Upper lobe of left lung (tissue), 6 donors: ENCODE results near the gene CPLX1. TPM values are rescaled to one million over a fixed set of nuclear protein-coding genes. Genes with fewer than 3 reads are reported as not detected.

Experiments
- ATAC-seq, 2 donors: fragments of 200-7000 bp; cut with Tn5 transposase; one replicate each; pipeline ENCODE4 v1.9.1; 2022; ENCODE audit warnings: mild to moderate bottlenecking in 2 of 2, moderate library complexity in 2 of 2; ENCODE audit not compliant: low FRiP score in 2 of 2
- DNase-seq, 2 donors: peaks; one replicate each; pipeline ENCODE4 v3.0.0-alpha.2; 2019 to 2020
- H3K27ac ChIP-seq, 4 donors: fragments of 200-600 bp; sonication (generic); one replicate each; pipeline ENCODE4 v1.5.1; 2016 to 2019
- H3K27me3 ChIP-seq, 4 donors: fragments of 200-600 bp; sonication (generic); one replicate each; pipeline ENCODE4 v1.5.1; 2017 to 2019
- H3K36me3 ChIP-seq, 4 donors: fragments of 200-600 bp; sonication (generic); one replicate each; pipeline ENCODE4 v1.5.1; 2016 to 2019
- H3K4me1 ChIP-seq, 4 donors: fragments of 200-600 bp; sonication (generic); one replicate each; pipeline ENCODE4 v1.5.1; 2018 to 2019
- H3K4me3 ChIP-seq, 4 donors: fragments of 200-600 bp; sonication (generic); one replicate each; pipeline ENCODE4 v1.5.1; 2017 to 2019; ENCODE audit warnings: mild to moderate bottlenecking in 2 of 4, moderate library complexity in 1 of 4
- H3K9me3 ChIP-seq, 4 donors: fragments of 200-600 bp; sonication (generic); one replicate each; pipeline ENCODE4 v1.5.1; 2018 to 2019
- CTCF ChIP-seq, 6 experiments: fragments of 450-650 bp in 4 of 6; fragments of 200-600 bp in 2 of 6; sonication (generic) in 2 of 6; IDR thresholded peaks; one replicate each; pipeline ENCODE4 v1.5.1; 2016 to 2019; ENCODE audit warnings: antibody characterized with exemption in 6 of 6
- EP300 ChIP-seq, 4 donors: sonication (generic); formaldehyde crosslinking; IDR thresholded peaks; one replicate each; pipeline ENCODE4 v1.5.1; 2017; ENCODE audit warnings: antibody characterized with exemption in 4 of 4, control low read depth in 2 of 4
- POLR2A ChIP-seq, 4 donors: fragments of 450-650 bp; IDR thresholded peaks; one replicate each; pipeline ENCODE4 v1.5.1; 2016 to 2017; ENCODE audit warnings: antibody characterized with exemption in 4 of 4, mild to moderate bottlenecking in 2 of 4
- POLR2AphosphoS5 ChIP-seq, 2 donors: sonication (generic); formaldehyde crosslinking; IDR thresholded peaks; one replicate each; pipeline ENCODE4 v1.5.1; 2017; ENCODE audit warnings: antibody characterized with exemption in 2 of 2
- WGBS, 2 donors: methylation state at CpG; one replicate each; pipeline ENCODE4 v1.1.5; 2017 to 2018; 5-methylcytosine and 5-hydroxymethylcytosine counted together
- total RNA-seq, 6 donors: library from RNA; depleted of rRNA in 4 of 6; stranded (reverse); fragments of >200 nt in 4 of 6; gene quantifications; one replicate each; pipeline versions ENCODE4 v1.1.0 to v1.2.1, GENCODE V29; 2016 to 2021
- donor health status: DM: no; HTN: no; CAD: no; lungs with moderate emphysema.
- donor health status: DM: no; HTN: yes; CAD: no; lungs with severe emphysema.

The CPLX1 gene
- total RNA-seq, 6 donors from 2014 or later, result 0.61 to 4.2 (median 1.8) TPM

GRCh38 chr4:804804-805203 is 21.1 kb downstream of the CPLX1 start:
- no peaks in the 10 kb centered on the region for H3K27me3 ChIP-seq
- WGBS, 2 donors, result 84 to 93% methylated on average over 11 to 41 of the region's 44 CpGs
- no peaks in the 10 kb centered on the region for H3K4me1 ChIP-seq
- H3K4me3 ChIP-seq, result no peak overlapping the region
- ATAC-seq (no peak), DNase-seq (peak in 1 of 2 donors; percentile 76)
- TF ChIP-seq EP300 (IDR thresholded peaks at IDR 0.05) (no peak), POLR2AphosphoS5 (IDR thresholded peaks at IDR 0.05) (no peak), CTCF (IDR thresholded peaks at IDR 0.05) (no peak), POLR2A (IDR thresholded peaks at IDR 0.05) (no peak)
- H3K9me3 ChIP-seq, result peaks cover 0 to 6% (median 2%) of the 10 kb centered on the region in 4 donors
- no peak overlapping the region for H3K27ac ChIP-seq
- no peaks in the 10 kb centered on the region for H3K36me3 ChIP-seq

- Histone ChIP-seq H3K36me3 (no peaks in the 10 kb centered on the region), H3K27me3 (no peaks in the 10 kb centered on the region), H3K4me3 (no peak overlapping the region), H3K9me3 (peaks cover 0 to 6% (median 2%) of the 10 kb centered on the region in 4 donors), H3K27ac (no peak overlapping the region), H3K4me1 (no peaks in the 10 kb centered on the region)
- no peak for DNase-seq
- 87 to 96% methylated on average over 12 to 13 of the region's 13 CpGs for WGBS, 2 donors
- no peak for ATAC-seq
- no peak for TF ChIP-seq EP300 (IDR thresholded peaks at IDR 0.05)
- TF ChIP-seq POLR2AphosphoS5 (IDR thresholded peaks at IDR 0.05), result no peak
- TF ChIP-seq CTCF (IDR thresholded peaks at IDR 0.05), result no peak
- TF ChIP-seq POLR2A (IDR thresholded peaks at IDR 0.05), result no peak
Observed at GRCh38 chr4:803884-804283, 22.0 kb downstream of the CPLX1 start.

- Histone ChIP-seq H3K9me3 (peaks cover 0 to 6% (median 2%) of the 10 kb centered on the region in 4 donors), H3K4me1 (no peaks in the 10 kb centered on the region), H3K27ac (no peak overlapping the region), H3K36me3 (no peaks in the 10 kb centered on the region), H3K27me3 (no peaks in the 10 kb centered on the region), H3K4me3 (no peak overlapping the region)
- no peak for DNase-seq
- no peak for TF ChIP-seq CTCF (IDR thresholded peaks at IDR 0.05)
- peak in 1 of 2 donors; percentile 41 for ATAC-seq
- 88 to 92% methylated on average over 13 of the region's 13 CpGs for WGBS, 2 donors
Observed at GRCh38 chr4:801436-802124, 24.3 kb downstream of the CPLX1 start.

GRCh38 chr4:797066-797465 is 28.9 kb downstream of the CPLX1 start:
- no peak for DNase-seq
- 82 to 85% methylated on average over 4 of the region's 4 CpGs for WGBS, 2 donors
- TF ChIP-seq EP300 (IDR thresholded peaks at IDR 0.05) (no peak), CTCF (IDR thresholded peaks at IDR 0.05) (no peak), POLR2A (IDR thresholded peaks at IDR 0.05) (no peak)
- H3K36me3 ChIP-seq, result no peaks in the 10 kb centered on the region
- peaks cover 0 to 6% (median 0%) of the 10 kb centered on the region in 4 donors for H3K9me3 ChIP-seq
- peaks cover 12 to 21% (median 16%) of the 10 kb centered on the region in 4 donors for H3K4me1 ChIP-seq
- no peak overlapping the region for H3K27ac ChIP-seq
- ATAC-seq, result no peak
- H3K27me3 ChIP-seq, result peaks cover 5 to 39% (median 23%) of the 10 kb centered on the region in 4 donors
- no peak overlapping the region for H3K4me3 ChIP-seq

- no peak for DNase-seq
- whole genome bisulfite sequencing, 2 donors, result 88 to 93% methylated on average over 17 of the region's 17 CpGs
- peaks cover 5 to 47% (median 27%) of the 10 kb centered on the region in 4 donors for H3K27me3 ChIP-seq
Observed at GRCh38 chr4:796206-796605, 29.7 kb downstream of the CPLX1 start.

More at GRCh38 chr4:796206-796605, 29.7 kb downstream of the CPLX1 start:
- H3K9me3 ChIP-seq, result peaks cover 0 to under 1% (median 0%) of the 10 kb centered on the region in 4 donors
- TF ChIP-seq CTCF (IDR thresholded peaks at IDR 0.05), result no peak
- no peak for TF ChIP-seq POLR2AphosphoS5 (IDR thresholded peaks at IDR 0.05)
- no peak for TF ChIP-seq POLR2A (IDR thresholded peaks at IDR 0.05)
- TF ChIP-seq EP300 (IDR thresholded peaks at IDR 0.05), result no peak
- no peak overlapping the region for H3K4me3 ChIP-seq
- peaks cover 15 to 25% (median 19%) of the 10 kb centered on the region in 4 donors for H3K4me1 ChIP-seq
- H3K36me3 ChIP-seq, result no peaks in the 10 kb centered on the region
- no peak for ATAC-seq
- H3K27ac ChIP-seq, result no peak overlapping the region
